Trophoblast cell (in vitro differentiated cells and primary cell): ENCODE measurements around the gene LHCGR.
A peak's percentile ranks its signal among the peaks of the same experiment; 100 is the strongest.

Experiments
- DNase-seq, 2 donors: peaks; one replicate each; pipeline ENCODE4 v3.0.0-alpha.2; 2016
- H2AFZ ChIP-seq: 2 replicates; pipeline ENCODE4 v1.6.1; 2013; ENCODE audit warnings: low read length, moderate library complexity, mild to moderate bottlenecking; ENCODE audit not compliant: insufficient read depth, poor library complexity
- H2AK5ac ChIP-seq: 2 replicates; pipeline ENCODE4 v1.6.1; 2013; ENCODE audit warnings: mild to moderate bottlenecking, low read length
- H2BK120ac ChIP-seq: 2 replicates; pipeline ENCODE4 v1.6.1; 2013; ENCODE audit warnings: low read length, mild to moderate bottlenecking, moderate library complexity; ENCODE audit not compliant: insufficient read depth, poor library complexity
- H2BK12ac ChIP-seq: 2 replicates; pipeline ENCODE4 v1.6.1; 2013; ENCODE audit warnings: mild to moderate bottlenecking, low read length, moderate library complexity
- H2BK5ac ChIP-seq: 2 replicates; pipeline ENCODE4 v1.6.1; 2013; ENCODE audit warnings: low read length, low read depth, moderate library complexity, mild to moderate bottlenecking; ENCODE audit not compliant: poor library complexity
- H3K14ac ChIP-seq: 2 replicates; pipeline ENCODE4 v1.6.1; 2013; ENCODE audit warnings: mild to moderate bottlenecking, low read length
- H3K18ac ChIP-seq: 2 replicates; pipeline ENCODE4 v1.6.1; 2013; ENCODE audit warnings: mild to moderate bottlenecking, low read length
- H3K23ac ChIP-seq: 2 replicates; pipeline ENCODE4 v1.6.1; 2013; ENCODE audit warnings: low read length
- H3K27ac ChIP-seq: 2 replicates; pipeline ENCODE4 v1.5.1; 2013; ENCODE audit warnings: low read depth, mild to moderate bottlenecking, inconsistent platforms, low read length, moderate library complexity
- H3K27me3 ChIP-seq: 2 replicates; pipeline ENCODE4 v1.6.1; 2013; ENCODE audit warnings: inconsistent platforms, mild to moderate bottlenecking, low read length, moderate library complexity; ENCODE audit not compliant: insufficient read depth
- H3K36me3 ChIP-seq, 2 experiments: 1 replicate in 1 of 2; 2 replicates in 1 of 2; pipeline ENCODE4 v1.6.1; 2013; ENCODE audit warnings: low read length in 2 of 2, mild to moderate bottlenecking in 2 of 2, moderate library complexity in 1 of 2; ENCODE audit not compliant: insufficient read depth in 2 of 2, control insufficient read depth in 1 of 2
- H3K4ac ChIP-seq: 2 replicates; pipeline ENCODE4 v1.6.1; 2013; ENCODE audit warnings: low read depth, mild to moderate bottlenecking, low read length, moderate library complexity
- H3K4me1 ChIP-seq, 2 experiments: 1 replicate in 1 of 2; 2 replicates in 1 of 2; pipeline ENCODE4 v1.6.1; 2013; ENCODE audit warnings: low read length in 2 of 2, mild to moderate bottlenecking in 2 of 2, moderate library complexity in 1 of 2; ENCODE audit not compliant: insufficient read depth in 2 of 2, control insufficient read depth in 1 of 2
- H3K4me2 ChIP-seq: 2 replicates; pipeline ENCODE4 v1.6.1; 2013; ENCODE audit warnings: inconsistent platforms, mild to moderate bottlenecking, low read length, moderate library complexity
- H3K4me3 ChIP-seq: 2 replicates; pipeline ENCODE4 v1.5.1; 2013; ENCODE audit warnings: mild to moderate bottlenecking, low read depth, low read length, inconsistent platforms
- H3K79me1 ChIP-seq: one replicate; pipeline ENCODE4 v1.6.1; 2013; ENCODE audit warnings: low read length
- H3K79me2 ChIP-seq: 2 replicates; pipeline ENCODE4 v1.6.1; 2013; ENCODE audit warnings: low read length, mild to moderate bottlenecking; ENCODE audit not compliant: control insufficient read depth, insufficient read depth, poor library complexity
- H3K9ac ChIP-seq: 2 replicates; pipeline ENCODE4 v1.6.1; 2013; ENCODE audit warnings: mild to moderate bottlenecking, low read length
- H3K9me3 ChIP-seq: 2 replicates; pipeline ENCODE4 v1.6.1; 2013; ENCODE audit warnings: low read depth, mild to moderate bottlenecking, control low read depth, inconsistent platforms, low read length; ENCODE audit not compliant: insufficient read depth
- H4K12ac ChIP-seq: 2 replicates; pipeline ENCODE4 v1.6.1; 2013; ENCODE audit warnings: low read depth, mild to moderate bottlenecking, low read length, moderate library complexity
- H4K8ac ChIP-seq: 2 replicates; pipeline ENCODE4 v1.6.1; 2013; ENCODE audit warnings: low read depth, mild to moderate bottlenecking, low read length, moderate library complexity
- H4K91ac ChIP-seq: one replicate; pipeline ENCODE4 v1.6.1; 2013; ENCODE audit warnings: low read depth, mild to moderate bottlenecking, low read length, moderate library complexity
- WGBS: extraction: QIAGEN DNeasy Blood & Tissue Kit; methylation state at CpG from one replicate; pipeline ENCODE4 v1.1.7; 2013; ENCODE audit warnings: missing lambda C conversion rate; ENCODE audit not compliant: insufficient read length, insufficient coverage; ENCODE audit errors: extremely low coverage; 5-methylcytosine and 5-hydroxymethylcytosine counted together

The LHCGR gene

DNA sequence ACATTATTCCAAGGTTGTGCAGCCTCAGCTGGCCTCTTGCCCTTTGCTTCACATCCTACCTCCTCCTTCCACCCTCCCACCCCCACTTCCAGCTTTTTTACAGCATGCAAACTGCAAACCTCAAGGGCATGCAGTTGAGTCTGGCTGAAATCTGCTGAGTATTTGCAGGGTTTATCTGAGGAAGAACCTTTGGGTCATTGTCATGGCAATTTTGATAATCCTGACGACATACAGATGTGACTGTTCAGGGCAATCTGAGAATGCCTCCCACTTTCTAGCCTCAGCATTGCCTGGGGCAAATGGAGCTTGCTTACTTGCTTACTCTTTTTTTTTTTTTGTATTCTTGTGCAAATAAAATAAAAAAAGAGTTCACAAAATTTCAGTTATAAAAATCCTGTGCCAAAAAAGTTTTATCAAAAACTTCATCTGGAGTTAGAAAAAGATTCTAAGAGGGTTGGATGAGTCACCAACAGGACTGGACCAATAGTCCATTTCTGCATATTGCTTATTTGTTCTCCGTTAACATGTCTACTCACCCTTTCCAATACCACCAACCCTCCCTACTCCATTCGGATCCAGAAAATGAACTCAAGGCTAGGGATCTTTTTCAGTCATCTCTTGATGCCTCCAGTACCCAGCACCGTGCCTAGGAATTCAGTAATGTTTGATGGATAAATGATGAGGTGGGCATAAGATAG lies 23.6 kb upstream of the LHCGR start:
- no CpG with 5 or more reads among the region's 4 CpGs for WGBS
- Histone ChIP-seq H3K9me3 (no peaks in the 10 kb centered on the region), H3K27ac (no peak overlapping the region), H3K27me3 (no peaks in the 10 kb centered on the region), H3K4ac (no peak overlapping the region), H4K8ac (no peak overlapping the region), H3K4me2 (no peak overlapping the region), H3K14ac (no peak overlapping the region), H3K4me3 (no peak overlapping the region), H3K18ac (no peak overlapping the region), H3K9ac (no peak overlapping the region), H2AFZ (no peak overlapping the region), H3K79me1 (no peaks in the 10 kb centered on the region), H3K23ac (no peak overlapping the region), H2BK120ac (no peak overlapping the region), H2BK5ac (no peak overlapping the region), H3K4me1 (peaks cover 3 to 4% of the 10 kb centered on the region in 2 experiments), H3K79me2 (peaks cover 2% of the 10 kb centered on the region), H4K12ac (no peak overlapping the region), H2BK12ac (no peak overlapping the region), H2AK5ac (no peak overlapping the region), H4K91ac (no peak overlapping the region), H3K36me3 (no peaks in the 10 kb centered on the region)
- DNase-seq: no peak

DNA sequence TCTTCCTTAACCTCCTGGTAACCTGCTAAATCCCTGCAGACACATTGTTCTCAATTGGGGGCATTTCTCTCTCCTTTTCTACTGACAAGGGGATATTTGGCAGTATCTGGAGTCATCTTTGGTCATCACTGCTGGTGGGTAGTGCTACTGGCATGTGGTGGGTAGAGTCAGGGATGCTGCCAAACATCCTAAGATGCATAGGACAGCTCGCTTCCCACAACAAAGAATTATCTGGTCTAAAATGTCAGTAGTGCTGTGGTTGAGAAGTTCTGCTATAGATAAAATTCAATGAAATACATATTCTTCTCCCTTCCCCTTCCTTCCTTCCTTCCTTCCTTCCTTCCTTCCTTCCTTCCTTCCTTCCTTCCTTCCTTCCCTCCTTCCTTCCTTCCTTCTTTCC lies 18.7 kb upstream of the LHCGR start:
- no peak overlapping the region for H3K4me2 ChIP-seq
- no peaks in the 10 kb centered on the region for H3K9me3 ChIP-seq
- H3K4me3 ChIP-seq: no peak overlapping the region
- H4K8ac ChIP-seq: no peak overlapping the region
- WGBS: no CpG with 5 or more reads among the region's 1 CpG
- H2BK5ac ChIP-seq: no peak overlapping the region
- H2AFZ ChIP-seq: no peak overlapping the region
- no peak overlapping the region for H3K9ac ChIP-seq
- H2BK12ac ChIP-seq: no peak overlapping the region
- no peak overlapping the region for H4K91ac ChIP-seq
- no peaks in the 10 kb centered on the region for H3K36me3 ChIP-seq
- no peak overlapping the region for H3K4ac ChIP-seq
- H3K18ac ChIP-seq: no peak overlapping the region
- H3K79me2 ChIP-seq: peaks cover 2% of the 10 kb centered on the region
- H3K27me3 ChIP-seq: no peaks in the 10 kb centered on the region
- no peak overlapping the region for H2BK120ac ChIP-seq
- no peak for DNase-seq
- H3K23ac ChIP-seq: no peak overlapping the region
- no peak overlapping the region for H2AK5ac ChIP-seq
- H3K4me1 ChIP-seq: peaks cover 3 to 5% of the 10 kb centered on the region in 2 experiments
- H3K27ac ChIP-seq: no peak overlapping the region
- H3K14ac ChIP-seq: no peak overlapping the region
- peaks cover 2% of the 10 kb centered on the region for H3K79me1 ChIP-seq
- H4K12ac ChIP-seq: no peak overlapping the region

DNA sequence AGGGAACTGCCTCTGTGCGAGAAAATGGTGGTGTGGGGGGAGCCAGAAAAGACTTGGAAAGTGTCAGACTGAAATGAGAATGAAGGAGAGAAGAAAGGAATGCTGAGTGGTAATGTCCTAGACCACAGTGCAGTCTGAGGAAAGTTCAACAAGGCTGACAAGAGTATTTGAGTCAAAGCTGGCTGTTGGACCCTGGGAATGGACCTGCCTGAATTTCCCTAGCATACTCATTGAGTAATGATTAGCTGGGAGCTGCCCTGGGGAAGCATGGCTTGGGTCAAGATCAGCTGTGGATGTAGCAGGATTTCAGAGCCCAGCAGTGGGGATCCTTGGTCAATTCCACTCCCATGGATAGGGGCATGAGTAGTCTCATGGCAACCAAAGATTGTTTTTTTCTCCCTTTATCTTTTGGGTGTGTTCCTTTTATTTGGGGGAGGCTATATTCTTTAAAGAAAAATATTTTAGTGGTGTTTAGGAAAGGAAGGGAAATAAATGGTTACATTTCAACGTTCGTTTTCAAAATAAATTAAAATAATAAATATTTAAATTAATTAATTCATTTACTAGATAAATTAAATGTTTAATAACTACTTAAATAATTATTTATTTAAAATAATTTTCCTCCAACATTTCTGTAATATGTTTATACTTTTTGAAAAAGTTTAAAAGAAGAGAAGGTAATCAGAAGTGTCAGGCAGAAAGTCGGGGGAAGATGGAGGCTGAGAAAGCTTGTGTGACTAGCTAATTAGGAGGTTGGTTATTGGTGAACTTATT lies 15.9 kb upstream of the LHCGR start:
- no peak overlapping the region for H3K27ac ChIP-seq
- no peak overlapping the region for H2AK5ac ChIP-seq
- peak overlapping the region; percentile 47 for H2BK5ac ChIP-seq
- H2BK120ac ChIP-seq: no peak overlapping the region
- no peak overlapping the region for H3K9ac ChIP-seq
- no peak overlapping the region for H3K23ac ChIP-seq
- no peak overlapping the region for H3K4me2 ChIP-seq
- H3K14ac ChIP-seq: no peak overlapping the region
- H3K36me3 ChIP-seq: no peaks in the 10 kb centered on the region
- WGBS: no CpG with 5 or more reads among the region's 4 CpGs
- H3K4me3 ChIP-seq: no peak overlapping the region
- H3K18ac ChIP-seq: no peak overlapping the region
- no peak overlapping the region for H4K91ac ChIP-seq
- no peak overlapping the region for H3K4ac ChIP-seq
- no peaks in the 10 kb centered on the region for H3K9me3 ChIP-seq
- H3K27me3 ChIP-seq: no peaks in the 10 kb centered on the region
- peaks cover 3% of the 10 kb centered on the region for H3K79me1 ChIP-seq
- H3K79me2 ChIP-seq: no peaks in the 10 kb centered on the region
- H3K4me1 ChIP-seq: peaks cover 5 to 12% of the 10 kb centered on the region in 2 experiments
- H2AFZ ChIP-seq: no peak overlapping the region
- peak in 1 of 2 donors; percentile 33 for DNase-seq
- no peak overlapping the region for H4K8ac ChIP-seq
- no peak overlapping the region for H2BK12ac ChIP-seq
- H4K12ac ChIP-seq: no peak overlapping the region

DNA sequence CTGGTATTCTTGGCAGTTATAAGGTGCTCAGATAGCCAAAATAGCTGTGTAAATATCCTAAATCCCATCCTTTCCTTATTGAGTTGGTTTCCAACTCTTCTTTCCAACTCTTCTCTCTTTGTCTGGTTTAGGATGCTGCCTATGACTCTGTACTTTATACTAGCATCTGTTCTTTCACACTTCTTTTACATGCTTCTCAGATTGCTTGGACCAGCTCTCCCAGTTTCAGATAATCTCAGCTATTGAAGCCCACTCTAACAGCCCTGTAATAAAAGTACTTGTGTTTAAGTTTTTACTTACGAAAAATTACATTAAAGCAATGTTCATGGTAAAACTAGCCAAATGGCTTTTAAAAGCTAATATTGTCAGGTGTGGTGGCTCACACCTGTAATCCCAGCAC lies 14.7 kb upstream of the LHCGR start:
- Histone ChIP-seq H3K79me2 (no peaks in the 10 kb centered on the region), H3K4ac (no peak overlapping the region), H3K4me3 (no peak overlapping the region), H3K27me3 (no peaks in the 10 kb centered on the region), H4K8ac (no peak overlapping the region), H3K14ac (no peak overlapping the region), H4K91ac (no peak overlapping the region), H2BK120ac (no peak overlapping the region), H3K79me1 (peaks cover 3% of the 10 kb centered on the region), H3K23ac (no peak overlapping the region), H3K9ac (no peak overlapping the region), H3K9me3 (no peaks in the 10 kb centered on the region), H2BK12ac (no peak overlapping the region), H3K4me2 (no peak overlapping the region), H3K27ac (no peak overlapping the region), H2AK5ac (no peak overlapping the region), H3K36me3 (no peaks in the 10 kb centered on the region), H2BK5ac (no peak overlapping the region), H3K4me1 (peaks cover 5 to 12% of the 10 kb centered on the region in 2 experiments), H2AFZ (no peak overlapping the region), H4K12ac (no peak overlapping the region), H3K18ac (no peak overlapping the region)
- no peak for DNase-seq
- no CpG with 5 or more reads among the region's 1 CpG for WGBS
